H1 (cell line): ENCODE results near the gene PIF1. TPM values are rescaled to one million over a fixed set of nuclear protein-coding genes. Genes with fewer than 3 reads are reported as not detected.

Experiments used
- BACH1 ChIP-seq: IDR thresholded peaks from 2 replicates; pipeline ENCODE4 v1.6.1; 2012; ENCODE audit warnings: low read length, improper control_type of control experiment
- BCL11A ChIP-seq, 2 experiments: IDR thresholded peaks; one replicate each; pipeline ENCODE4 v1.6.1; 2011; ENCODE audit warnings: low read depth in 2 of 2, low read length in 2 of 2, mild to moderate bottlenecking in 2 of 2
- BRCA1 ChIP-seq: IDR thresholded peaks from 2 replicates; pipeline ENCODE4 v1.6.1; 2012; ENCODE audit warnings: low read depth, low read length, improper control_type of control experiment
- CBX5 ChIP-seq: fragments of 300-800, 300-1000 bp; sonication (generic); IDR thresholded peaks from 2 replicates; pipeline ENCODE4 v1.7.1; 2016; ENCODE audit warnings: antibody characterized with exemption, low read length, low read depth
- CHD1 ChIP-seq: IDR thresholded peaks from 2 replicates; pipeline ENCODE4 v1.6.1; 2012; ENCODE audit warnings: low read depth, low read length, improper control_type of control experiment
- CTBP2 ChIP-seq: IDR thresholded peaks from 2 replicates; pipeline ENCODE4 v1.7.0; 2011; ENCODE audit warnings: borderline replicate concordance, mild to moderate bottlenecking, moderate library complexity, mixed read lengths, low read length; ENCODE audit not compliant: insufficient read depth, insufficient read length
- GTF2F1 ChIP-seq: IDR thresholded peaks from 2 replicates; pipeline ENCODE4 v1.6.1; 2012; ENCODE audit warnings: low read depth, low read length, improper control_type of control experiment, borderline replicate concordance
- KDM1A ChIP-seq: fragments of 200-600, 300-600 bp; sonication (generic); IDR thresholded peaks from 2 replicates; pipeline ENCODE4 v1.7.1; 2016; ENCODE audit warnings: mild to moderate bottlenecking, low read length, borderline replicate concordance
- MAFK ChIP-seq: IDR thresholded peaks from 2 replicates; pipeline ENCODE4 v1.6.1; 2012; ENCODE audit warnings: low read depth, mild to moderate bottlenecking, improper control_type of control experiment, low read length
- NRF1 ChIP-seq: IDR thresholded peaks from 2 replicates; pipeline ENCODE4 v1.6.1; 2011; ENCODE audit warnings: mild to moderate bottlenecking, low read depth, low read length, improper control_type of control experiment
- PHF8 ChIP-seq: fragments of 200-600 bp; sonication (generic); conservative IDR thresholded peaks from 2 replicates; pipeline ENCODE4 v1.7.1; 2012; ENCODE audit warnings: low read depth, mild to moderate bottlenecking, inconsistent platforms, low read length, moderate library complexity
- RAD21 ChIP-seq, 2 experiments: IDR thresholded peaks in 1 of 2; conservative IDR thresholded peaks in 1 of 2; 2 replicates each; pipeline ENCODE4 v1.6.1; 2011; ENCODE audit warnings: low read depth in 2 of 2, low read length in 2 of 2, improper control_type of control experiment in 1 of 2, inconsistent platforms in 1 of 2, mild to moderate bottlenecking in 1 of 2, moderate library complexity in 1 of 2
- RBBP5 ChIP-seq: IDR thresholded peaks from 2 replicates; pipeline ENCODE4 v1.7.1; 2012; ENCODE audit warnings: low read depth, mild to moderate bottlenecking, inconsistent platforms, low read length, moderate library complexity, borderline replicate concordance
- RFX5 ChIP-seq: IDR thresholded peaks from 2 replicates; pipeline ENCODE4 v1.6.1; 2011; ENCODE audit warnings: low read depth, low read length, improper control_type of control experiment, borderline replicate concordance
- SAP30 ChIP-seq: fragments of 300-600 bp; sonication (generic); IDR thresholded peaks from 2 replicates; pipeline ENCODE4 v1.7.1; 2012; ENCODE audit warnings: low read length, moderate library complexity, mild to moderate bottlenecking, inconsistent platforms; ENCODE audit not compliant: insufficient read depth, insufficient replicate concordance
- SIN3A ChIP-seq, 2 experiments: IDR thresholded peaks in 1 of 2; conservative IDR thresholded peaks in 1 of 2; 2 replicates each; pipeline ENCODE4 v1.6.1; 2011 to 2012; ENCODE audit warnings: low read length in 2 of 2, improper control_type of control experiment in 1 of 2, low read depth in 1 of 2, mild to moderate bottlenecking in 1 of 2
- SP1 ChIP-seq: IDR thresholded peaks from 2 replicates; pipeline ENCODE4 v1.6.1; 2011; ENCODE audit warnings: low read depth, low read length
- SP2 ChIP-seq: IDR thresholded peaks from 2 replicates; pipeline ENCODE4 v1.6.1; 2012; ENCODE audit warnings: mild to moderate bottlenecking, low read length, inconsistent platforms
- TBP ChIP-seq: IDR thresholded peaks from 2 replicates; pipeline ENCODE4 v1.6.1; 2011; ENCODE audit warnings: low read depth, low read length, improper control_type of control experiment
- TEAD4 ChIP-seq: IDR thresholded peaks from 2 replicates; pipeline ENCODE4 v1.6.1; 2012; ENCODE audit warnings: low read depth, low read length, inconsistent platforms, mixed read lengths
- polyA plus RNA-seq, 7 experiments: library from polyadenylated mRNA; depleted of rRNA in 3 of 7; stranded (reverse) in 5 of 7; unstranded in 2 of 7; fragments of >200 nt in 5 of 7; fragments of 200-250 nt in 2 of 7; gene quantifications; 1 replicate in 5 of 7; 2 replicates in 1 of 7; 4 replicates in 1 of 7; pipeline versions ENCODE4 v1.2.1 to v1.2.3, GENCODE V29; 2011 to 2013; ENCODE audit warnings: missing spikeins in 2 of 7, mixed read lengths in 2 of 7
- total RNA-seq: library from RNA; stranded (reverse); fragmentation: NEBNext Ultra II Directional; extraction: Animal tissue kit (Norgen Biotek cat#: 25700); gene quantifications from 2 replicates; pipeline ENCODE4 v1.2.1, GENCODE V29; 2021

PIF1 gene
- total and polyA plus RNA-seq, 2 of the 8 experiments (the other 6 are each of a cell fraction or from before 2014, with no cell fraction given), result 73.3 to 138 TPM

GRCh38 chr15:64841344-64842095 is 16.1 kb upstream of the PIF1 start, which contains the start of gene PLEKHO2 (continued):
- no peak for TF ChIP-seq CBX5
- peak; percentile 49; the same call in 1 of the 2 replicates for TF ChIP-seq SP1
- TF ChIP-seq TBP, result peak; percentile 77
- TF ChIP-seq NRF1, result no peak
- no peak for TF ChIP-seq TEAD4
- 0 out of 2 replicates have a peak, but pooled peaks have one; percentile 34 for TF ChIP-seq RBBP5
- TF ChIP-seq PHF8, result peak; percentile 75; the same call in 1 of the 2 replicates
- TF ChIP-seq KDM1A, result no peak
- TF ChIP-seq RAD21 (IDR thresholded peaks at IDR 0.05 in 1 of 2, conservative IDR thresholded peaks at IDR 0.05 in 1 of 2; ENCODE audit: low read depth in 2 of 2, low read length in 2 of 2), result peak; percentile 11 to 15; a peak in 3 of 4 replicates
- TF ChIP-seq MAFK, result no peak
- no peak for TF ChIP-seq CTBP2
- TF ChIP-seq BRCA1, result no peak
- TF ChIP-seq SIN3A (conservative IDR thresholded peaks at IDR 0.05 in 1 of 2, IDR thresholded peaks at IDR 0.05 in 1 of 2; ENCODE audit: low read depth in 1 of 2, low read length in 2 of 2), result peak; percentile 22 to 75; a peak in 2 of 4 replicates
- no peak for TF ChIP-seq BCL11A (IDR thresholded peaks at IDR 0.05; ENCODE audit: low read depth in 2 of 2, low read length in 2 of 2)
- TF ChIP-seq RFX5, result no peak
- no peak for TF ChIP-seq GTF2F1
- peak; percentile 21; the same call in 1 of the 2 replicates for TF ChIP-seq BACH1
- TF ChIP-seq SAP30, result no peak
- no peak for TF ChIP-seq SP2
- TF ChIP-seq CHD1, result no peak
